Activated T-helper 2 cell treated with anti-CD3 and anti-CD28 coated beads, Interferon-gamma antibody, Interleukin-2, Interleukin-4, amounts not matched to agents 10 μg/mL and 5 μg/mL and 100 μg/mL, durations not matched to agents 14 hours and 24 hours and 36 hours (primary cell): ENCODE measurements around the gene GARNL3. TPM values are rescaled to one million over a fixed set of nuclear protein-coding genes. Genes with fewer than 3 reads are reported as not detected.

Experiments used
- DNase-seq: peaks from one replicate; pipeline ENCODE4 v3.0.0; 2021; ENCODE audit warnings: low spot score
- H3K27ac Mint-ChIP-seq: one replicate; pipeline ENCODE4 v1.8.0; 2021; ENCODE audit warnings: mixed read lengths
- H3K27me3 Mint-ChIP-seq: one replicate; pipeline ENCODE4 v1.8.0; 2021; ENCODE audit warnings: low read depth, mixed read lengths
- H3K36me3 Mint-ChIP-seq: one replicate; pipeline ENCODE4 v1.8.0; 2021; ENCODE audit warnings: low read depth, mixed read lengths
- H3K4me1 Mint-ChIP-seq: one replicate; pipeline ENCODE4 v1.8.0; 2021; ENCODE audit warnings: low read depth, mixed read lengths
- H3K4me3 Mint-ChIP-seq: one replicate; pipeline ENCODE4 v1.8.0; 2021; ENCODE audit warnings: low read depth, mild to moderate bottlenecking, moderate library complexity, mixed read lengths
- H3K9me3 Mint-ChIP-seq: one replicate; pipeline ENCODE4 v1.8.0; 2021; ENCODE audit warnings: mixed read lengths
- intact Hi-C: fragments of 100-400 bp; cut with micrococcal nuclease; formaldehyde crosslinking; loops from one replicate; pipeline ENCODE4 v1.15.1; 2023
- total RNA-seq: library from RNA; stranded (reverse); gene quantifications from 2 replicates; pipeline ENCODE4 v1.2.3, GENCODE V29; 2022

GARNL3 gene
- total RNA-seq, 1 donor from 2014 or later: 1.9 TPM

DNA sequence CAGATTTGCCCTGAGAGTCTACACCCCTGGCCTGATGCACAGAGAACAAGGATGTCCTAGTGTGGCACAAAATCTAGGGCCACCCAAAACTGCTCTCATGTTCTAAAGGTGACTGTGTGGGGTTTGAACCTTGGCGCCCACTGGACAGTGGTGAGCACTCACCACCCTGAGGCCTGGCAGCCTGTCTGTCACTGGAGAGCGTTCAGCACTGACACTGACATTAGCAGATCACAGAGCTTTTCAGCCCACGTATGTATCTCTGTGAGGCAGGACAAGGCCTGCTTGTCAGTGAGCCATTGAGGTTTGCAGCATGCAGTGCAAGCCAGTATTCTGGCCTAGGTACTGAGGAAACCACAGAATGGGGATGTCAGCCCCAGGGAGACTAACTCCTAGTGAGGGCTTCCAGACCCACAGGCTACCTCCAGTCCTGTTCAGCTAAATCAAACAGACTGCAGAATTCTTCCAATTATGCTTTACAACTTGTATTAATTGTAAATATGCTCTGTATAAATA lies 93.5 kb downstream of the GARNL3 start:
- Mint-ChIP-seq H3K9me3 (no peaks in the 10 kb centered on the region), H3K27ac (no peak overlapping the region), H3K27me3 (peaks cover 24% of the 10 kb centered on the region), H3K4me3 (no peak overlapping the region), H3K36me3 (no peaks in the 10 kb centered on the region), H3K4me1 (peaks cover 11% of the 10 kb centered on the region)
- no peak for DNase-seq
- intact Hi-C loops: no loop called here

- Mint-ChIP-seq H3K27ac (no peak overlapping the region), H3K27me3 (peaks cover 19% of the 10 kb centered on the region), H3K4me1 (peaks cover 11% of the 10 kb centered on the region), H3K4me3 (no peak overlapping the region), H3K36me3 (no peaks in the 10 kb centered on the region), H3K9me3 (no peaks in the 10 kb centered on the region)
- intact Hi-C loops: no loop called here
- DNase-seq: no peak
Observed at GRCh38 chr9:127358770-127359169, 94.2 kb downstream of the GARNL3 start.

DNA sequence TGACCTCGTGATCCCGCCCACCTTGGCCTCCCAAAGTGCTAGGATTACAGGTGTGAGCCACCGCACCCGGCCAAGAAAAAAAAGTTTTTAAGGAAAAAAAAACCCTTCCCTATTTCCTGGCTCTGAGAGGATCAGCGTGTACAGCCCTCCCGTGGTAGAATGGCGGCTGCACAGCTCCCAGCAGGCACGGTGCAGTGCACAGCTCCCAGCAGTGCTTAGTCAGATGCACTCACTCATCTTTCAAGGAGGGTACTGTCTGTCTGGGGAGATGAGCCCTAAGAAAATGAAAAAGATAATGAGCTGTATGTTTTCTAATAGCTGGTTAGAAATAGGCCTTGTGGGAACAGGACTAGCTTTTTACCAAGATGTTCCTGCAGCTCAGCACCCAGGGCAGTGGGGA lies 95.7 kb downstream of the GARNL3 start:
- no peaks in the 10 kb centered on the region for H3K36me3 Mint-ChIP-seq
- DNase-seq: no peak
- H3K4me1 Mint-ChIP-seq: peaks cover 11% of the 10 kb centered on the region
- H3K27ac Mint-ChIP-seq: no peak overlapping the region
- no peaks in the 10 kb centered on the region for H3K9me3 Mint-ChIP-seq
- H3K27me3 Mint-ChIP-seq: peaks cover 10% of the 10 kb centered on the region
- intact Hi-C loops: no loop called here
- H3K4me3 Mint-ChIP-seq: no peak overlapping the region

DNA sequence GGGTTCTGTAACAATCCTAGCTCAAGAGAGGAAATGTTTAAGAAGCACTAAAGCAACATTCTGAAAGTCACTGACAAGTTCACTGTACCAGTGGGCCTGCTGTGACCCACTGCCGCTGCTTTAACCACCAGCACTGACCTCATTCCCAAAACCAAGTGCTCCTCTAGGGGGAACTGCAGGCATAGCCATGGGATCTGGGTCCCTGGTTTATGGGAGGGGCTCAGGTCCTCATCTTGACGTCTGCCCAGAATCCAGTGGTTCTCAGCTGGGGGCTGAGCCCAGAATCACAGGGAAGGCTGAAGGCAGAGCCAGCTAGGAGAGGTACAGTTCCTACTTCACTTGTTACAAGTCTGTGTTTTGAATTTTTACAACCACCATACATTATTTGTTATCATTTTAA lies 96.3 kb downstream of the GARNL3 start:
- Mint-ChIP-seq H3K36me3 (no peaks in the 10 kb centered on the region), H3K27me3 (peaks cover 4% of the 10 kb centered on the region), H3K4me1 (peaks cover 11% of the 10 kb centered on the region), H3K27ac (no peak overlapping the region), H3K9me3 (no peaks in the 10 kb centered on the region), H3K4me3 (no peak overlapping the region)
- intact Hi-C loops: no loop called here
- no peak for DNase-seq

- Mint-ChIP-seq H3K27ac (no peak overlapping the region), H3K4me3 (no peak overlapping the region), H3K27me3 (peaks cover 3% of the 10 kb centered on the region), H3K4me1 (peaks cover 11% of the 10 kb centered on the region), H3K36me3 (no peaks in the 10 kb centered on the region), H3K9me3 (no peaks in the 10 kb centered on the region)
- intact Hi-C loops: no loop called here
- no peak for DNase-seq
Observed at GRCh38 chr9:127361561-127361960, 97.0 kb downstream of the GARNL3 start.

DNA sequence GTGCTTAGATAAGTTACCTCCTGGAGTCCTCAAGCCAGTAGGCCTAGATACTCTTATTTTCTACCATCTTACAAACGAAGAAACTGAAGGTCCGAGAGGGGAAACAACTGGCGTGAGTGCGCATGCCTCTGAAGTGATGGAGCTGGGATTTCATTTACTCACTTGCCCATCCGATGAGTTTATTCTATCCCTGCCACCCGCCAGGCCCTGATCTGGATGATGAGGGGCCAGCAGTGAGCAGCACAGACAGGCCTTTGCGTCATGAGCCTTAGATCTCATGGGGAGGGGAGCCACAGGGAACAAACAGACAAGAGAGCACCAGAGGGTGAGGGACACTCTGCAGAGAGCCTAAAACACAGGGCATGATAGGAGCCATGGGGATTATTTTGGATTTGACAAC lies 98.3 kb downstream of the GARNL3 start:
- Mint-ChIP-seq H3K27ac (no peak overlapping the region), H3K36me3 (no peaks in the 10 kb centered on the region), H3K27me3 (peaks cover 2% of the 10 kb centered on the region), H3K4me3 (no peak overlapping the region), H3K4me1 (peaks cover 11% of the 10 kb centered on the region), H3K9me3 (no peaks in the 10 kb centered on the region)
- intact Hi-C loops: no loop called here
- DNase-seq: no peak

DNA sequence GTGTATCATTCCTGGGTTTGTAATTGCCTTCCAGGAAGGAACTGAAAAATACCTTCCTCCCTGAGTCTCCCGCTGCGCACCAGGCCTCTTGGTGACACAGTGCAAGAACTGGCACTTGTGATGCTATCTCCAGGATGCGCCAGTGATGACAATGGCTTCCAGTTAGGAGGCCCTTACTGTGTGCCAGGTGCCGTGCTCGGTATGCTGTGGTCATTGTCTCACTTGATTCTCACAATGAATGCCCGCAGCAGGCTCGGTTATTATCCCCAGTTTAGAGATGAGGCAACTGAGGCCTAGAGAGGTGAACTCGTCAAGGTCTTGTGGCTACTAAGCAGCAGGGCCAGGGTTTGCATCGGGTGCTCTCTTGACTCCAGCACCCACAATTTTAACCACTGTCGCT lies 100.9 kb downstream of the GARNL3 start:
- Mint-ChIP-seq H3K4me3 (no peak overlapping the region), H3K4me1 (peaks cover 11% of the 10 kb centered on the region), H3K27ac (no peak overlapping the region), H3K27me3 (peaks cover 20% of the 10 kb centered on the region), H3K9me3 (no peaks in the 10 kb centered on the region), H3K36me3 (no peaks in the 10 kb centered on the region)
- DNase-seq: no peak
- intact Hi-C loops: no loop called here

- Mint-ChIP-seq H3K4me3 (no peak overlapping the region), H3K4me1 (peaks cover 6% of the 10 kb centered on the region), H3K27ac (no peak overlapping the region), H3K9me3 (no peaks in the 10 kb centered on the region), H3K36me3 (no peaks in the 10 kb centered on the region), H3K27me3 (peaks cover 30% of the 10 kb centered on the region)
- intact Hi-C loops: no loop called here
- DNase-seq: no peak
Observed at GRCh38 chr9:127366594-127366993, 102.0 kb downstream of the GARNL3 start.

DNA sequence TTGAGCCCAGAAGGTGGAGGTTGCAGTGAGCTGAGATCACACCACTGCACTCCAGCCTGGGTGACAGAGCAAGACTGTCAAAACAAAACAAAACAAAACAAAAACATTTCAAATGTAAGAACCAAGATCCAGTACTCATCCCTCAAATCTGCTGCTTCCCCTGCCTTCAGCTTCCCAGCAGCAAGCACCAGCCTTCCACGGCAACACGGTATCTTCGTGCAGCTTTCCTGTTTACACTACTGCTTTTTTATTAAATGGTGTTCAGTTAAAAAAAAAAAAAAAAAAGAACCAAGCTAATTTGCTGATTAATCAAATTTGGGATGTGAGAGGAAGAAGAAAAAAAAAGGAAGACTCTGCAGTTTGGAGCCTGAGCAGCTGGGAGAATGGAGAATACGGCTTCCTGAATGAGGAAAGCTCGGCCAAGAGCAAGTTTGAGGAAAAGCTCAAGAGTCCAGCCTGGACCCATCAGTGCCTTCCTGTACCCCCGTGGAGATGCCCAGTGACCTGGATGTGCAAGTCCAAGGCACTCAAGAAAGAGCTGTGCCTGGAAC lies 104.4 kb downstream of the GARNL3 start:
- no peaks in the 10 kb centered on the region for H3K4me1 Mint-ChIP-seq
- intact Hi-C loops: no loop called here
- H3K27ac Mint-ChIP-seq: no peak overlapping the region
- H3K4me3 Mint-ChIP-seq: no peak overlapping the region
- DNase-seq: no peak
- H3K27me3 Mint-ChIP-seq: peaks cover 46% of the 10 kb centered on the region
- no peaks in the 10 kb centered on the region for H3K36me3 Mint-ChIP-seq
- no peaks in the 10 kb centered on the region for H3K9me3 Mint-ChIP-seq

DNA sequence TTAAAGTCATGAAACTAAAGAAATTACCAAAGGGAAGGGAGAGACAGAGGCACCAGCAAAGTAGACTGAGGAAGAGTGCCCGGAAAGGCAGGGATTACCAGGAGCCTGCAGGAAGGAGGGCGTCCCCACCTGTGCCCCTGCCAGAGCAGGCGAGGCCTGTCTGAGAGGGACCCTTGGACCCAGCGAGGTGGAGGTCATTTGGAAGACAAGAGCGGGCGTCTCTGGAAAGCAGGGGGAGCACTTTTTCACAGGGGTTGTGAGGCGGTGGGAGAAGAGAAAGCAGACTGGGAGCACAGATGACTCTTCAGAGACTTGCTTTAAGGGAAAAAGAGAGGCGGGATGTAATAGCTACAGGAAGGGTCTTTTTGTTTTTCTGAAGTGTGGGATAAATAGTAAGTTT lies 104.9 kb downstream of the GARNL3 start:
- DNase-seq: no peak
- H3K9me3 Mint-ChIP-seq: no peaks in the 10 kb centered on the region
- H3K36me3 Mint-ChIP-seq: no peaks in the 10 kb centered on the region
- intact Hi-C loops: no loop called here
- no peak overlapping the region for H3K27ac Mint-ChIP-seq
- peaks cover 49% of the 10 kb centered on the region for H3K27me3 Mint-ChIP-seq
- no peak overlapping the region for H3K4me3 Mint-ChIP-seq
- no peaks in the 10 kb centered on the region for H3K4me1 Mint-ChIP-seq

DNA sequence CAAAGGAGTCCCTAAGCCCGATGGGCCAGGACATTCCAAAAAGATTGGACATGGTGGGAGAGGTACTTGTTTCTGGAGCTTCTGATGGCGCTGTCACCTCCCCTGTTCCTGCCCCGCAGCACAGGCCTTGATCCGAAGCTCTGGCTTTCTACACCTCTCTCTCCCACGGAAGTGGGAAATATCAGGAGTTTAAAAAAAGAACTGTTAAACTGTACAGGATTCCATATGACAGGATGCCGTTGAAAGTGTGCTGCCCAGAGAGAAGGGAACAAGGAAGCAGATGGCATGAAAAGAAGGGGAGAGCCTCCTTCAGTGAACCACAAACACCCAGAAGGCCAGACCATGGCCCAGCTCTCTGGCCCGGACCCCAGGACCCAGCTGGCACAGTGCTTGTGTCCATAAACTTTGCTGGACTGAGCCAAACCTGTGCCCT lies 105.6 kb downstream of the GARNL3 start:
- no peak for DNase-seq
- H3K27ac Mint-ChIP-seq: no peak overlapping the region
- no peaks in the 10 kb centered on the region for H3K4me1 Mint-ChIP-seq
- H3K4me3 Mint-ChIP-seq: no peak overlapping the region
- intact Hi-C loops: no loop called here
- no peaks in the 10 kb centered on the region for H3K36me3 Mint-ChIP-seq
- peaks cover 54% of the 10 kb centered on the region for H3K27me3 Mint-ChIP-seq
- H3K9me3 Mint-ChIP-seq: no peaks in the 10 kb centered on the region

- Mint-ChIP-seq H3K4me1 (no peaks in the 10 kb centered on the region), H3K36me3 (no peaks in the 10 kb centered on the region), H3K27ac (no peak overlapping the region), H3K9me3 (no peaks in the 10 kb centered on the region), H3K27me3 (peaks cover 60% of the 10 kb centered on the region), H3K4me3 (no peak overlapping the region)
- intact Hi-C loops: no loop called here
- DNase-seq: no peak
Observed at GRCh38 chr9:127370672-127371648, 106.4 kb downstream of the GARNL3 start.

GRCh38 chr9:127380479-127380878 lies 115.9 kb downstream of the GARNL3 start:
- DNase-seq: no peak
- Mint-ChIP-seq H3K36me3 (no peaks in the 10 kb centered on the region), H3K27me3 (peaks cover 52% of the 10 kb centered on the region)

More at GRCh38 chr9:127380479-127380878, 115.9 kb downstream of the GARNL3 start:
- H3K9me3 Mint-ChIP-seq: peaks cover 11% of the 10 kb centered on the region
- no peaks in the 10 kb centered on the region for H3K4me1 Mint-ChIP-seq
- no peak overlapping the region for H3K4me3 Mint-ChIP-seq
- intact Hi-C loops: loop anchor here (10.0 kb wide), 1 partner anchor 396 kb away; no protein-coding TSS in a partner anchor
- H3K27ac Mint-ChIP-seq: no peak overlapping the region
